K562 (cell line): ENCODE results near the gene ALG9. TPM values are rescaled to one million over a fixed set of nuclear protein-coding genes. Genes with fewer than 3 reads are reported as not detected.
"Not testable (repeated sequence)": the region's sequence is repeated elsewhere in the genome, so short reads cannot be mapped to it uniquely, and the experiment has no call there.

Source experiments
- ATAC-seq: fragments of 200-7000 bp; cut with Tn5 transposase; 3 replicates; pipeline ENCODE4 v1.9.1; 2020; ENCODE audit warnings: moderate library complexity
- BruUV-seq: library from RNA; stranded (reverse); fragments of 400-500 nt; replicated peaks from 2 replicates; lab custom pipeline; 2021; lab: Mats Ljungman, UMichigan
- CTCF ChIA-PET: fragments of 300-600 bp; formaldehyde crosslinking; extraction: SDS; loops from one replicate; lab custom pipeline; 2021; ENCODE audit warnings: low intra/inter-chr PET ratio; lab: Yijun Ruan, JAX
- POLR2A ChIA-PET: fragments of 300-600, 350-650 bp; sonication (Branson Sonifier 250); formaldehyde crosslinking; extraction: SDS; loops from one replicate; lab custom pipeline; 2021; ENCODE audit warnings: antibody characterized with exemption, inconsistent platforms; lab: Yijun Ruan, JAX
- DNase-seq, 4 experiments: peaks; one replicate each; pipeline versions ENCODE4 v3.0.0 to v3.0.0-alpha.2; 2011 to 2018; ENCODE audit warnings: low spot score in 3 of 4, mixed read lengths in 3 of 4; ENCODE audit errors: extremely low read depth in 1 of 4
- FAIRE-seq: peaks from 2 replicates; lab custom pipeline; 2011; peaks lifted over from hg19 to GRCh38; lab: Jason Lieb, UNC
- H2AFZ ChIP-seq: 2 replicates; pipeline ENCODE4 v1.6.0; 2011; ENCODE audit warnings: low read depth, low read length, control low read depth, inconsistent platforms
- H3K27ac ChIP-seq: fragments of 200-600 bp; 3 replicates; pipeline ENCODE4 v1.8.0; 2011; ENCODE audit warnings: low read depth, mild to moderate bottlenecking, control low read depth, inconsistent platforms, low read length, moderate library complexity, mixed read lengths; ENCODE audit errors: extremely low read depth
- H3K27me3 ChIP-seq, 2 experiments: fragments of 300-600 bp in 1 of 2; 2 replicates in 1 of 2; 3 replicates in 1 of 2; pipeline versions ENCODE4 v1.6.0 to v1.8.0; 2011; ENCODE audit warnings: inconsistent platforms in 2 of 2, low read length in 2 of 2, mild to moderate bottlenecking in 1 of 2, mixed read lengths in 1 of 2, moderate library complexity in 1 of 2; ENCODE audit not compliant: control insufficient read depth in 2 of 2, insufficient read depth in 2 of 2
- H3K36me3 ChIP-seq: fragments of 300-600 bp; 3 replicates; pipeline ENCODE4 v1.8.0; 2011; ENCODE audit warnings: mild to moderate bottlenecking, low read length, inconsistent platforms; ENCODE audit not compliant: control insufficient read depth, insufficient read depth
- H3K4me1 ChIP-seq, 2 experiments: fragments of 200-600 bp in 1 of 2; replicated peaks in 1 of 2; 2 replicates in 1 of 2; 3 replicates in 1 of 2; pipeline versions ENCODE4 v1.5.1 to v1.8.0; 2011; ENCODE audit warnings: inconsistent platforms in 2 of 2, low read length in 2 of 2, mild to moderate bottlenecking in 1 of 2, mixed read lengths in 1 of 2, moderate library complexity in 1 of 2; ENCODE audit not compliant: control insufficient read depth in 2 of 2, insufficient read depth in 2 of 2
- H3K4me2 ChIP-seq: 2 replicates; pipeline ENCODE4 v1.6.1; 2011; ENCODE audit warnings: low read length, control low read depth, inconsistent platforms, mixed read lengths; ENCODE audit not compliant: insufficient read depth
- H3K4me3 ChIP-seq: fragments of 200-600 bp; sonication (generic), shearing (Covaris generic); 2 replicates; pipeline ENCODE4 v1.5.1; 2016; ENCODE audit warnings: control low read depth, inconsistent platforms
- H3K79me2 ChIP-seq: fragments of 200-600 bp; 3 replicates; pipeline ENCODE4 v1.8.0; 2011; ENCODE audit warnings: low read length, inconsistent platforms; ENCODE audit not compliant: control insufficient read depth, insufficient read depth
- H3K9ac ChIP-seq, 2 experiments: 2 replicates each; pipeline versions ENCODE4 v1.6.0 to v1.6.1; 2011; ENCODE audit warnings: low read depth in 2 of 2, low read length in 2 of 2, control low read depth in 1 of 2, inconsistent platforms in 1 of 2, mild to moderate bottlenecking in 1 of 2, mixed read lengths in 1 of 2; ENCODE audit not compliant: insufficient read depth in 1 of 2
- H3K9me1 ChIP-seq: one replicate; pipeline ENCODE4 v1.6.0; 2011; ENCODE audit warnings: inconsistent platforms, mild to moderate bottlenecking, low read length, moderate library complexity; ENCODE audit not compliant: control insufficient read depth, insufficient read depth
- H3K9me3 ChIP-seq: replicated peaks from 2 replicates; pipeline ENCODE4 v1.5.1; 2011; ENCODE audit warnings: low read depth, low read length, inconsistent platforms; ENCODE audit not compliant: control insufficient read depth, insufficient read depth
- H4K20me1 ChIP-seq: replicated peaks from 2 replicates; pipeline ENCODE4 v1.6.1; 2011; ENCODE audit warnings: low read length, inconsistent platforms, mixed read lengths; ENCODE audit not compliant: control insufficient read depth, insufficient read depth
- BCOR ChIP-seq: fragments of 450-650 bp; IDR thresholded peaks from 2 replicates; pipeline ENCODE4 v1.6.1; 2016
- BRCA1 ChIP-seq, 2 experiments: fragments of 450-650 bp in 1 of 2; sonication (generic) in 1 of 2; formaldehyde crosslinking in 1 of 2; IDR thresholded peaks; 2 replicates each; pipeline versions ENCODE4 v1.5.0 to v1.6.1; 2017 to 2020; ENCODE audit warnings: mild to moderate bottlenecking in 1 of 2, missing genetic modification reagents in 1 of 2
- KDM1A ChIP-seq, 2 experiments: fragments of 450-650 bp; IDR thresholded peaks; 2 replicates each; pipeline ENCODE4 v1.6.1; 2016; ENCODE audit warnings: mild to moderate bottlenecking in 2 of 2
- KLF6 ChIP-seq: fragments of 250-450 bp; sonication (Bioruptor Pico); IDR thresholded peaks from 2 replicates; pipeline ENCODE4 v1.4.0; 2020; ENCODE audit warnings: mild to moderate bottlenecking, moderate library complexity, borderline replicate concordance
- NFIC ChIP-seq: fragments of 450-650 bp; IDR thresholded peaks from 2 replicates; pipeline ENCODE4 v1.6.1; 2017; ENCODE audit warnings: mild to moderate bottlenecking, inconsistent platforms
- NUFIP1 ChIP-seq: fragments of 450-650 bp; IDR thresholded peaks from 2 replicates; pipeline ENCODE4 v1.6.1; 2018; ENCODE audit not compliant: partially characterized antibody
- PHF8 ChIP-seq: fragments of 200-600 bp; sonication (generic); IDR thresholded peaks from 2 replicates; pipeline ENCODE4 v1.6.1; 2012; ENCODE audit warnings: mixed run types, mild to moderate bottlenecking, inconsistent platforms, low read length, moderate library complexity, borderline replicate concordance
- RBM17 ChIP-seq: fragments of 200-400 bp; formaldehyde crosslinking; IDR thresholded peaks from 2 replicates; pipeline ENCODE4 v1.6.1; 2017; ENCODE audit warnings: low read depth, mild to moderate bottlenecking, low read length, borderline replicate concordance
- RBM25 ChIP-seq: fragments of 200-400 bp; formaldehyde crosslinking; IDR thresholded peaks from 2 replicates; pipeline ENCODE4 v1.6.1; 2018; ENCODE audit warnings: low read length, low read depth, moderate library complexity; ENCODE audit not compliant: severe bottlenecking
- RFX5 ChIP-seq: IDR thresholded peaks from 2 replicates; pipeline ENCODE4 v1.6.1; 2011; ENCODE audit warnings: low read depth, mild to moderate bottlenecking, improper control_type of control experiment, low read length
- TBP ChIP-seq: optimal IDR thresholded peaks from 2 replicates; pipeline ENCODE3; 2011; ENCODE audit warnings: low read depth, low read length, improper control_type of control experiment
- ZNF121 ChIP-seq: sonication (generic); formaldehyde crosslinking; conservative IDR thresholded peaks from 2 replicates; pipeline ENCODE4 v1.8.0; 2022; ENCODE audit warnings: missing genetic modification reagents
- WGBS: fragments of 100-300 bp; shearing (Covaris generic); methylation state at CpG from one replicate; pipeline ENCODE4 v1.1.6; 2016; ENCODE audit warnings: low coverage, mixed read lengths; ENCODE audit not compliant: insufficient coverage; ENCODE audit errors: missing lambda C conversion rate; 5-methylcytosine and 5-hydroxymethylcytosine counted together
- in situ Hi-C: fragments of 300-500 bp; cut with MboI; formaldehyde crosslinking; loops from 4 replicates; pipeline ENCODE4 v1.15.0; 2018; ENCODE audit warnings: inconsistent platforms, mixed read lengths
- intact Hi-C: fragments of 100-400 bp; cut with micrococcal nuclease; formaldehyde crosslinking; loops from 2 replicates; pipeline ENCODE4 v1.14.2; 2022
- polyA plus RNA-seq, 8 experiments: library from polyadenylated mRNA; depleted of rRNA in 4 of 8; stranded (reverse) in 5 of 8; unstranded in 3 of 8; fragments of >200 nt; fragmentation: Nextera tagmentation in 2 of 8; fragmentation: Illumina TruSeq in 1 of 8; extraction: Ambion mirVana in 2 of 8; extraction: Trizol in 1 of 8; gene quantifications; 2 replicates each; pipeline versions ENCODE4 v1.2.1 to v1.2.3, GENCODE V29; 2011 to 2014; ENCODE audit warnings: inconsistent platforms in 1 of 8, missing spikeins in 1 of 8
- total RNA-seq, 7 experiments: library from RNA; depleted of rRNA in 6 of 7; stranded (reverse); fragments of >200 nt in 6 of 7; fragmentation: Illumina TruSeq in 2 of 7; extraction: Trizol in 2 of 7; gene quantifications; 2 replicates each; pipeline versions ENCODE4 v1.2.1 to v1.2.3, GENCODE V29; 2011 to 2021; ENCODE audit warnings: low replicate concordance in 1 of 7
- TF ChIP-seq, protein P1 (sequence below): sonication (generic); formaldehyde crosslinking; IDR thresholded peaks from 2 replicates; pipeline ENCODE4 v1.8.0; 2022; ENCODE audit warnings: mild to moderate bottlenecking, missing genetic modification reagents, borderline replicate concordance
- TF ChIP-seq, protein P2 (sequence below): sonication (generic); formaldehyde crosslinking; IDR thresholded peaks from 2 replicates; pipeline ENCODE4 v1.9.0; 2022; ENCODE audit warnings: mild to moderate bottlenecking, missing genetic modification reagents

Gene ALG9
- total and polyA plus RNA-seq, 9 of the 15 experiments (the other 6 are each of a cell fraction or from before 2014, with no cell fraction given) = 11.5 to 40.5 (median 24.9) TPM

DNA sequence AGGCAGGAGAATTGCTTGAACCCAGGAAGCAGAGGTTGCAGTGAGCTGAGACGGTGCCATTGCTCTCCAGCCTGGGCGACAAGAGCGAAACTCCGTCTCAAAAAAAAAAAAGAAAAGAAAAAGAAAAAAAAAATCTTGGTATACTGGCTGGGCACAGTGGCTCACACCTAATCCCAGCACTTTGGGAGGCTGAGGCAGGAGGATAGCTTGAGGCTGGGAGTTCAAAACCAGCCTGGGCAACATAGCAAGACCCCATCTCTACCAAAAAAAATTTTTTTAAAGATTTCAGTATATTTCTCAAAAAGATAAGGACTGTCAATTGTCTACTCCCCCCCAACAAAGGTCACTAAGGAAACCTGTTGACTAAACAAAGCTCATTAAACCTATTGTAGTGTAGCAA, 13.7 kb upstream of the ALG9 start:
- POLR2A ChIA-PET = interaction anchor here (0.8 kb wide), 1 partner anchor 26 kb away, joined by 3 read pairs; no protein-coding TSS in a partner anchor
- no CpG with 5 or more reads among the region's 4 CpGs for WGBS
- CTCF ChIA-PET, H4K20me1 ChIP-seq, H3K79me2 ChIP-seq, intact Hi-C loops, H3K27ac ChIP-seq, BruUV-seq, FAIRE-seq, H3K4me3 ChIP-seq, H3K27me3 ChIP-seq, DNase-seq, H3K9ac ChIP-seq, H3K9me3 ChIP-seq, H3K36me3 ChIP-seq, H2AFZ ChIP-seq, ATAC-seq, in situ Hi-C loops, H3K4me2 ChIP-seq, H3K9me1 ChIP-seq: not testable (repeated sequence)
- peaks cover 0 to 18% of the 10 kb centered on the region in 2 experiments; a peak in 3 of 5 replicates for H3K4me1 ChIP-seq
- TF ChIP-seq ZNF121 (CRISPR knock-in tag) = peak; percentile 83
- TF ChIP-seq BCOR = peak; percentile 46; the same call in 1 of the 2 replicates
- peak; percentile 71 for TF ChIP-seq RBM25
- TF ChIP-seq KDM1A (IDR thresholded peaks at IDR 0.05) = 0 out of 4 replicates have a peak, but pooled peaks of 1 of the 2 experiments have one; percentile 14

DNA sequence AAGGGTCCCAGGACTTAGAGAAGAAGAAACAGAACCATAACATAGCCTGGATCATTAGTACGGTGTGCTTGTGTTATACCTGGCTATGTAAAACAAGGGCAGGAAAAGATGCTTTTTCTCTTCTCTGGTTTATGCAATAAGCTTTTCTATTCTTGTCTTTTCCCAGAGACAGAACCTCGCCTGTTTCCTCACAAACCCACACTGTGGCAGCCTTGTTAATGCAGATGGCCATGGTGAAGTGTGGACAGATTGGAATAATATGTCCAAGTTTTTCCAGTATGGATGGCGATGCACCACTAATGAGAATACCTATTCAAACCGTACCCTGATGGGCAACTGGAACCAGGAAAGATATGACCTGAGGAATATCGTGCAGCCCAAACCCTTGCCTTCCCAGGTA, 10.8 kb upstream of the ALG9 start:
- in situ Hi-C loops (loop anchor here (5.0 kb wide), 1 partner anchor 45 kb away; no protein-coding TSS in a partner anchor), intact Hi-C loops (no loop called here)
- Histone ChIP-seq H2AFZ (no peak overlapping the region), H3K36me3 (no peaks in the 10 kb centered on the region), H3K9me3 (no peaks in the 10 kb centered on the region), H4K20me1 (no peaks in the 10 kb centered on the region), H3K9ac (no peak overlapping the region), H3K4me3 (no peak overlapping the region), H3K9me1 (no peaks in the 10 kb centered on the region), H3K4me1 (peaks cover 10 to 18% of the 10 kb centered on the region in 2 experiments; a peak in 4 of 5 replicates), H3K27ac (no peak overlapping the region), H3K4me2 (no peak overlapping the region), H3K79me2 (peaks cover 8% of the 10 kb centered on the region), H3K27me3 (no peaks in the 10 kb centered on the region)
- ATAC-seq (no peak), DNase-seq (no peak), FAIRE-seq (no peak)
- ChIA-PET CTCF (interaction anchor here (0.5 kb wide), 1 partner anchor 188 kb away, joined by 3 read pairs; no protein-coding TSS in a partner anchor), POLR2A (interaction anchor here (1.2 to 3.6 kb wide), 3 partner anchors 11 to 45 kb away, joined by 3 to 18 read pairs (median 4); partner anchors contain the start of gene ALG9)
- BruUV-seq = no TSS peak
- 62% methylated on average over 5 of the region's 5 CpGs for WGBS
- TF ChIP-seq NFIC (no peak), BRCA1 (IDR thresholded peaks at IDR 0.05) (no peak), BRCA1 (CRISPR knock-in tag; IDR thresholded peaks at IDR 0.05) (no peak), TBP (no peak), NUFIP1 (no peak), RBM17 (no peak), KLF6 (CRISPR knock-in tag) (no peak), RFX5 (no peak), PHF8 (no peak)
- TF ChIP-seq, protein P1, sequence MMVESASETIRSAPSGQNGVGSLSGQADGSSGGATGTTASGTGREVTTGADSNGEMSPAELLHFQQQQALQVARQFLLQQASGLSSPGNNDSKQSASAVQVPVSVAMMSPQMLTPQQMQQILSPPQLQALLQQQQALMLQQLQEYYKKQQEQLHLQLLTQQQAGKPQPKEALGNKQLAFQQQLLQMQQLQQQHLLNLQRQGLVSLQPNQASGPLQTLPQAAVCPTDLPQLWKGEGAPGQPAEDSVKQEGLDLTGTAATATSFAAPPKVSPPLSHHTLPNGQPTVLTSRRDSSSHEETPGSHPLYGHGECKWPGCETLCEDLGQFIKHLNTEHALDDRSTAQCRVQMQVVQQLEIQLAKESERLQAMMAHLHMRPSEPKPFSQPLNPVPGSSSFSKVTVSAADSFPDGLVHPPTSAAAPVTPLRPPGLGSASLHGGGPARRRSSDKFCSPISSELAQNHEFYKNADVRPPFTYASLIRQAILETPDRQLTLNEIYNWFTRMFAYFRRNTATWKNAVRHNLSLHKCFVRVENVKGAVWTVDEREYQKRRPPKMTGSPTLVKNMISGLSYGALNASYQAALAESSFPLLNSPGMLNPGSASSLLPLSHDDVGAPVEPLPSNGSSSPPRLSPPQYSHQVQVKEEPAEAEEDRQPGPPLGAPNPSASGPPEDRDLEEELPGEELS (CRISPR knock-in tag) = no peak
- TF ChIP-seq, protein P2, sequence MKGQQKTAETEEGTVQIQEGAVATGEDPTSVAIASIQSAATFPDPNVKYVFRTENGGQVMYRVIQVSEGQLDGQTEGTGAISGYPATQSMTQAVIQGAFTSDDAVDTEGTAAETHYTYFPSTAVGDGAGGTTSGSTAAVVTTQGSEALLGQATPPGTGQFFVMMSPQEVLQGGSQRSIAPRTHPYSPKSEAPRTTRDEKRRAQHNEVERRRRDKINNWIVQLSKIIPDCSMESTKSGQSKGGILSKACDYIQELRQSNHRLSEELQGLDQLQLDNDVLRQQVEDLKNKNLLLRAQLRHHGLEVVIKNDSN (CRISPR knock-in tag) = no peak
